PC-9 (cell line): ENCODE results near the gene CREG1. TPM values are rescaled to one million over a fixed set of nuclear protein-coding genes. Genes with fewer than 3 reads are reported as not detected.

Experiments
- BruUV-seq: library from RNA; stranded (reverse); fragments of 400-500 nt; replicated peaks from 2 replicates; lab custom pipeline; 2021; lab: Mats Ljungman, UMichigan
- CTCF ChIA-PET: fragments of 300-600 bp; sonication (Branson Sonifier 250); formaldehyde crosslinking; loops from one replicate; lab custom pipeline; 2022; ENCODE audit warnings: antibody characterized with exemption; lab: Charles Lee
- POLR2A ChIA-PET: fragments of 300-600 bp; sonication (Branson Sonifier 250); formaldehyde crosslinking; loops from one replicate; lab custom pipeline; 2022; ENCODE audit warnings: antibody characterized with exemption; ENCODE audit not compliant: unreplicated experiment; lab: Charles Lee
- DNase-seq, 2 experiments: peaks; one replicate each; pipeline versions ENCODE4 v3.0.0 to v3.0.0-alpha.2; 2015 to 2022; ENCODE audit warnings: mixed read lengths in 1 of 2
- H2AFZ ChIP-seq: fragments of 200-600 bp; sonication (generic); 2 replicates; pipeline ENCODE4 v1.8.1; 2017; ENCODE audit warnings: antibody characterized with exemption
- H3F3A ChIP-seq: fragments of 200-600 bp; sonication (generic); 2 replicates; pipeline ENCODE4 v1.8.1; 2017; ENCODE audit warnings: antibody characterized with exemption, mild to moderate bottlenecking, low read depth; ENCODE audit not compliant: insufficient read depth
- H3K27ac ChIP-seq: fragments of 200-600 bp; sonication (generic); 2 replicates; pipeline ENCODE4 v1.6.1; 2016; ENCODE audit warnings: mixed run types
- H3K27me3 ChIP-seq: fragments of 200-600 bp; sonication (generic); 2 replicates; pipeline ENCODE4 v1.6.1; 2016; ENCODE audit warnings: low read depth, mixed run types; ENCODE audit not compliant: insufficient read depth
- H3K36me3 ChIP-seq: fragments of 200-600 bp; sonication (generic); 2 replicates; pipeline ENCODE4 v1.6.1; 2016; ENCODE audit warnings: low read depth, mixed run types
- H3K4me1 ChIP-seq: fragments of 200-600 bp; sonication (generic); replicated peaks from 2 replicates; pipeline ENCODE4 v1.6.1; 2016; ENCODE audit warnings: mixed run types; ENCODE audit not compliant: insufficient read depth
- H3K4me2 ChIP-seq: fragments of 200-600 bp; sonication (generic); 2 replicates; pipeline ENCODE4 v1.6.1; 2017; ENCODE audit warnings: mixed run types
- H3K4me3 ChIP-seq: fragments of 200-600 bp; sonication (generic); 2 replicates; pipeline ENCODE4 v1.6.1; 2016; ENCODE audit warnings: mixed run types
- H3K79me2 ChIP-seq: fragments of 200-600 bp; sonication (generic); 2 replicates; pipeline ENCODE4 v1.6.1; 2017; ENCODE audit warnings: low read depth, mixed run types
- H3K9me2 ChIP-seq: fragments of 200-600 bp; sonication (generic); 2 replicates; pipeline ENCODE4 v1.8.1; 2017; ENCODE audit warnings: mild to moderate bottlenecking; ENCODE audit not compliant: insufficient read depth
- H3K9me3 ChIP-seq: fragments of 200-600 bp; sonication (generic); 2 replicates; pipeline ENCODE4 v1.8.1; 2016; ENCODE audit warnings: low read depth; ENCODE audit not compliant: insufficient read depth
- H4K20me1 ChIP-seq: fragments of 200-600 bp; sonication (generic); 2 replicates; pipeline ENCODE4 v1.8.1; 2017; ENCODE audit not compliant: insufficient read depth
- EZH2 ChIP-seq: fragments of 200-600 bp; sonication (generic); IDR thresholded peaks from 2 replicates; pipeline ENCODE4 v1.8.0; 2017; ENCODE audit warnings: antibody characterized with exemption, low read depth
- intact Hi-C: fragments of 100-400 bp; cut with micrococcal nuclease; formaldehyde crosslinking; loops from one replicate; pipeline ENCODE4 v1.10.0; 2022; ENCODE audit not compliant: unreplicated experiment
- total RNA-seq: library from RNA; stranded (reverse); gene quantifications from 2 replicates; pipeline ENCODE4 v1.2.3, GENCODE V29; 2021
- TF ChIP-seq, protein P1 (sequence below): fragments of 200-600 bp; sonication (generic); conservative IDR thresholded peaks from 2 replicates; pipeline ENCODE4 v1.6.1; 2017; ENCODE audit warnings: mixed run types, antibody characterized with exemption, mild to moderate bottlenecking, moderate library complexity

Gene CREG1
- total RNA-seq, 1 experiment from 2014 or later = 31.6 TPM

DNA sequence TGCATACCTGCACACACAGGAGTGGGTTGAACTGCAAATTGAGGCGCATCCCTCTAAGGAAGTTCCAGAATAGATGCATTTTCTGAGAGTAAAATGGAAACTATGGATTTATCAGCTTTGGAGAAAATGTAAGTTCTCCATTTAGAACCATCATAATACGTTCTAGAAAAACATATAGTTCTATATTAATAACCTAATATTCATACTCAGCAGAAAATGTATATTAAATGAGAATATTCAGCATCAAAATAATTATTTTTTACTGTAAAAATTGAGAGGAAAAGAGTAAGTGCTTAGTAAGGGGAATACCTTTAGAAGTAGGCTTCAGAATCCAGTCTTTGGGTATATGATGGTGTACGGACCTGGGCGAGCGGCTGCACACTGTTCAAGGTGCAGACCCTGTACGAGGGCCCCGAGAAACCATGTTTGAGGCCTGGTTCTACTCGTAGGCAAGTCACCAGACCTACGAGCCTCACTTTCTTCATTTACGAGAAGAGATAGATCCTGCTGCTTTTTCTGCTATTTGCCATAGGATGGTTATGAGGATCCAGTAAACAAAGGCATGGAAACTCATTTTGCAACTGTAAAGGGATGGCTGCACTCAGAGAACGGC is 42.1 kb downstream of the CREG1 start:
- POLR2A ChIA-PET = interaction anchor here (0.6 kb wide), 1 partner anchor 449 kb away, joined by 16 read pairs; no protein-coding TSS in a partner anchor
- no peak for DNase-seq
- Histone ChIP-seq H2AFZ (no peak overlapping the region), H3K4me3 (no peak overlapping the region), H3K36me3 (no peaks in the 10 kb centered on the region), H3K27me3 (no peaks in the 10 kb centered on the region), H4K20me1 (no peaks in the 10 kb centered on the region), H3K9me2 (no peaks in the 10 kb centered on the region), H3K79me2 (no peaks in the 10 kb centered on the region), H3K9me3 (no peaks in the 10 kb centered on the region), H3F3A (no peaks in the 10 kb centered on the region), H3K27ac (no peak overlapping the region), H3K4me2 (no peak overlapping the region), H3K4me1 (no peaks in the 10 kb centered on the region)
- intact Hi-C loops = no loop called here
- BruUV-seq = no TSS peak
- CTCF ChIA-PET = no interaction called here
- no peak for TF ChIP-seq EZH2
- TF ChIP-seq, protein P1, sequence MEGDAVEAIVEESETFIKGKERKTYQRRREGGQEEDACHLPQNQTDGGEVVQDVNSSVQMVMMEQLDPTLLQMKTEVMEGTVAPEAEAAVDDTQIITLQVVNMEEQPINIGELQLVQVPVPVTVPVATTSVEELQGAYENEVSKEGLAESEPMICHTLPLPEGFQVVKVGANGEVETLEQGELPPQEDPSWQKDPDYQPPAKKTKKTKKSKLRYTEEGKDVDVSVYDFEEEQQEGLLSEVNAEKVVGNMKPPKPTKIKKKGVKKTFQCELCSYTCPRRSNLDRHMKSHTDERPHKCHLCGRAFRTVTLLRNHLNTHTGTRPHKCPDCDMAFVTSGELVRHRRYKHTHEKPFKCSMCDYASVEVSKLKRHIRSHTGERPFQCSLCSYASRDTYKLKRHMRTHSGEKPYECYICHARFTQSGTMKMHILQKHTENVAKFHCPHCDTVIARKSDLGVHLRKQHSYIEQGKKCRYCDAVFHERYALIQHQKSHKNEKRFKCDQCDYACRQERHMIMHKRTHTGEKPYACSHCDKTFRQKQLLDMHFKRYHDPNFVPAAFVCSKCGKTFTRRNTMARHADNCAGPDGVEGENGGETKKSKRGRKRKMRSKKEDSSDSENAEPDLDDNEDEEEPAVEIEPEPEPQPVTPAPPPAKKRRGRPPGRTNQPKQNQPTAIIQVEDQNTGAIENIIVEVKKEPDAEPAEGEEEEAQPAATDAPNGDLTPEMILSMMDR = no peak

DNA sequence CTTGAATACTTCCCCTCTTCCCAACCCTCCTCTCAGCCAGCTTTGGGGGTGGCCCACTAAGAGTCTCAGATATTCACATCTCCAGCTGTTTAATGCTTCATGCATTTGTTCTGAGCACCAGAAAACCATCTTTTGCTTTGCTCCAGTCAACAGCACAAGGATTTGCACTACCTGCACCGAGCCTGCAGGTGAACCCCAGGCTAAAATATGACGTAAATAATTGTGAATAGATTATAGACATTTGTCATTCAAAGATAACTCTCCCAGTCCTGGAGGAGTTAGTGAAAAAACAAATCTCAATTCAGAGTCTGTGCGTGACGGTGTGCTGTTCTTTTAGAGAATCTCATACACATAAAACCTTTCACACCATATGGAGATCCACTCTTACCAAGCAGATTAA is 42.7 kb downstream of the CREG1 start:
- ChIA-PET POLR2A (no interaction called here), CTCF (no interaction called here)
- H3K4me3 ChIP-seq = no peak overlapping the region
- no peaks in the 10 kb centered on the region for H3K9me3 ChIP-seq
- no peaks in the 10 kb centered on the region for H3K4me1 ChIP-seq
- BruUV-seq = no TSS peak
- no peaks in the 10 kb centered on the region for H3K9me2 ChIP-seq
- no peak for DNase-seq
- intact Hi-C loops = no loop called here
- H3K27me3 ChIP-seq = no peaks in the 10 kb centered on the region
- H3K36me3 ChIP-seq = no peaks in the 10 kb centered on the region
- H4K20me1 ChIP-seq = no peaks in the 10 kb centered on the region
- H3F3A ChIP-seq = no peaks in the 10 kb centered on the region
- no peak overlapping the region for H3K27ac ChIP-seq
- H3K4me2 ChIP-seq = no peak overlapping the region
- no peaks in the 10 kb centered on the region for H3K79me2 ChIP-seq
- H2AFZ ChIP-seq = no peak overlapping the region
- TF ChIP-seq, protein P1 = no peak
- TF ChIP-seq EZH2 = no peak

DNA sequence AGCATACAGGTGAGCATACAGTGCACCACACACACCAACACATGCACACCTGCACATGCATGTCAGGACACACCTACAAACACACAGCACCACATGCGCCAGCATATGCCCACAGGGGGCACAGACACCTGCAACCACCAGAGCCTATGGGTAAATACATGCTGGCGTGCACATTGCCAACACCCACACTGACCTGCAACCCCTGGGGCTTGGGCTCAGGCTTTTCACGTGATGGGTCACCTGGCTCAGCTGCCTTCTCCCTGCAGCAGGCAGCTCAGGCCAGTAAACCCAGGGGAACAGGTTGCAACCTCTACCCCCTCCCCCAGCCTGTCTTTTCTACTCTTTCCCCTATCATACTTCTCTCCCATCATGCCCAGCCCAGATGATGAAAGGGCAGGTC is 43.3 kb downstream of the CREG1 start:
- ChIA-PET CTCF (no interaction called here), POLR2A (no interaction called here)
- Histone ChIP-seq H3K4me2 (no peak overlapping the region), H3K79me2 (no peaks in the 10 kb centered on the region), H3K9me3 (no peaks in the 10 kb centered on the region), H4K20me1 (no peaks in the 10 kb centered on the region), H3K27ac (no peak overlapping the region), H3K9me2 (no peaks in the 10 kb centered on the region), H3K4me3 (no peak overlapping the region), H2AFZ (no peak overlapping the region), H3K36me3 (no peaks in the 10 kb centered on the region), H3K27me3 (no peaks in the 10 kb centered on the region), H3F3A (no peaks in the 10 kb centered on the region), H3K4me1 (no peaks in the 10 kb centered on the region)
- BruUV-seq = no TSS peak
- intact Hi-C loops = no loop called here
- DNase-seq = no peak
- no peak for TF ChIP-seq EZH2
- TF ChIP-seq, protein P1 = no peak
